ENCODE results near the gene IDS. TPM values are rescaled to one million over a fixed set of nuclear protein-coding genes. Genes with fewer than 3 reads are reported as not detected.

IDS gene
- total and polyA plus RNA-seq, 9 donors, result 53.3 to 122 (median 76.1) TPM

- H3K9me3 ChIP-seq, result no peaks in the 10 kb centered on the region
- no peak for DNase-seq
- H3K4me3 ChIP-seq, result no peak overlapping the region
- no peaks in the 10 kb centered on the region for H3K36me3 ChIP-seq
- no peak for TF ChIP-seq EP300 (IDR thresholded peaks at IDR 0.05)
- TF ChIP-seq, protein P1, sequence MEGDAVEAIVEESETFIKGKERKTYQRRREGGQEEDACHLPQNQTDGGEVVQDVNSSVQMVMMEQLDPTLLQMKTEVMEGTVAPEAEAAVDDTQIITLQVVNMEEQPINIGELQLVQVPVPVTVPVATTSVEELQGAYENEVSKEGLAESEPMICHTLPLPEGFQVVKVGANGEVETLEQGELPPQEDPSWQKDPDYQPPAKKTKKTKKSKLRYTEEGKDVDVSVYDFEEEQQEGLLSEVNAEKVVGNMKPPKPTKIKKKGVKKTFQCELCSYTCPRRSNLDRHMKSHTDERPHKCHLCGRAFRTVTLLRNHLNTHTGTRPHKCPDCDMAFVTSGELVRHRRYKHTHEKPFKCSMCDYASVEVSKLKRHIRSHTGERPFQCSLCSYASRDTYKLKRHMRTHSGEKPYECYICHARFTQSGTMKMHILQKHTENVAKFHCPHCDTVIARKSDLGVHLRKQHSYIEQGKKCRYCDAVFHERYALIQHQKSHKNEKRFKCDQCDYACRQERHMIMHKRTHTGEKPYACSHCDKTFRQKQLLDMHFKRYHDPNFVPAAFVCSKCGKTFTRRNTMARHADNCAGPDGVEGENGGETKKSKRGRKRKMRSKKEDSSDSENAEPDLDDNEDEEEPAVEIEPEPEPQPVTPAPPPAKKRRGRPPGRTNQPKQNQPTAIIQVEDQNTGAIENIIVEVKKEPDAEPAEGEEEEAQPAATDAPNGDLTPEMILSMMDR (IDR thresholded peaks at IDR 0.05), result no peak
- TF ChIP-seq POLR2A (IDR thresholded peaks at IDR 0.05), result no peak
- no peaks in the 10 kb centered on the region for H3K27me3 ChIP-seq
- H3K4me1 ChIP-seq (ENCODE audit: insufficient read depth), result no peaks in the 10 kb centered on the region
- intact Hi-C loops (cut with DNase I), result no loop called here
- H3K27ac ChIP-seq, result no peak overlapping the region
These were observed 49.2 kb downstream of the IDS start for GRCh38 chrX:149455934-149456333.

GRCh38 chrX:149453906-149454822, 50.9 kb downstream of the IDS start:
- Histone ChIP-seq H3K27ac (no peak overlapping the region), H3K4me3 (no peak overlapping the region), H3K9me3 (no peaks in the 10 kb centered on the region), H3K27me3 (no peaks in the 10 kb centered on the region), H3K36me3 (no peaks in the 10 kb centered on the region), H3K4me1 (ENCODE audit: insufficient read depth) (no peaks in the 10 kb centered on the region)
- intact Hi-C loops (cut with DNase I), result no loop called here
- WGBS, 3 donors, result 78 to 82% (median 81%) methylated on average over 6 of the region's 6 CpGs
- no peak for TF ChIP-seq EP300 (IDR thresholded peaks at IDR 0.05)
- TF ChIP-seq POLR2A (IDR thresholded peaks at IDR 0.05), result no peak
- TF ChIP-seq, protein P1 (IDR thresholded peaks at IDR 0.05), result no peak
- DNase-seq, result no peak

DNA sequence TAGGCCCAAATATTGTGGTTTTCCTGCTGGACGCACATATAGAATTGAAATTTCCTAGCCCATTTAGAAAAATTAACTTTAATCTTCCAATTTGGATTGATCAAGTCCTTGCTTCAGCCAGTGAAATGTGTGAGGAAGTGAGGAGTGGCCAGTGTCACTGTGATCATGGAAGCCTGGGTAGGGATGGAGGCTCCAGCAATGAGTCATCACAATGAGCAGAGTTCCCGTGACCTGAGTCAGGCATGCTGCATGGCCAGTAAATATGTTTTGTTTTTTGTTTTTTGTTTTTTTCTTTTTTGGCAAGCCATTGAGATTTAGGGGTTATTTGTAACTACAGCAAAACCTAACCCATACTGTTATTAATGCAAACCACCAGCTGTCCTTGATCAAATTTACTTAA, 52.1 kb downstream of the IDS start:
- no peak overlapping the region for H3K27ac ChIP-seq
- intact Hi-C loops (cut with DNase I), result no loop called here
- DNase-seq, result no peak

GRCh38 chrX:149433451-149433850, 71.7 kb downstream of the IDS start:
- intact Hi-C loops (cut with DNase I), result no loop called here
- H3K9me3 ChIP-seq, result no peaks in the 10 kb centered on the region
- H3K4me3 ChIP-seq, result no peak overlapping the region
- no peak overlapping the region for H3K27ac ChIP-seq
- WGBS, 3 donors, result 53 to 55% (median 55%) methylated on average over 4 of the region's 4 CpGs
- H3K36me3 ChIP-seq, result no peaks in the 10 kb centered on the region
- H3K27me3 ChIP-seq, result no peaks in the 10 kb centered on the region
- DNase-seq, result no peak
- TF ChIP-seq, protein P1 (IDR thresholded peaks at IDR 0.05), result no peak
- TF ChIP-seq EP300 (IDR thresholded peaks at IDR 0.05), result no peak
- TF ChIP-seq POLR2A (IDR thresholded peaks at IDR 0.05), result no peak
- H3K4me1 ChIP-seq (ENCODE audit: insufficient read depth), result no peaks in the 10 kb centered on the region

More for the DNA sequence above, 52.1 kb downstream of the IDS start:
- Histone ChIP-seq H3K4me1 (ENCODE audit: insufficient read depth) (no peaks in the 10 kb centered on the region), H3K36me3 (no peaks in the 10 kb centered on the region), H3K27me3 (no peaks in the 10 kb centered on the region), H3K9me3 (no peaks in the 10 kb centered on the region), H3K4me3 (no peak overlapping the region)
- 78 to 81% (median 80%) methylated on average over 2 of the region's 2 CpGs for WGBS, 3 donors
- TF ChIP-seq EP300 (IDR thresholded peaks at IDR 0.05) (no peak), POLR2A (IDR thresholded peaks at IDR 0.05) (no peak)
- TF ChIP-seq, protein P1 (IDR thresholded peaks at IDR 0.05), result no peak

All from ovary (tissue), 9 donors.